ENCODE results near the gene ELF3.
"Not testable (repeated sequence)": the region's sequence is repeated elsewhere in the genome, so short reads cannot be mapped to it uniquely, and the experiment has no call there.

ELF3 gene

GRCh38 chr1:202009326-202010179, 834 bp upstream of the ELF3 start:
- DNase-seq (ENCODE audit: low spot score) = peak; percentile 68

- DNase-seq (ENCODE audit: low spot score) = no peak
These were observed 1.6 kb downstream of the ELF3 start for GRCh38 chr1:202011994-202012393.

- no peak for DNase-seq (ENCODE audit: low spot score)
These were observed 2.4 kb downstream of the ELF3 start for GRCh38 chr1:202012544-202013478.

- no peak for DNase-seq (ENCODE audit: low spot score)
These were observed 3.2 kb downstream of the ELF3 start for GRCh38 chr1:202013603-202014002.

- no peak for DNase-seq (ENCODE audit: low spot score)
These were observed 3.7 kb downstream of the ELF3 start for GRCh38 chr1:202014060-202014459.

- no peak for DNase-seq (ENCODE audit: low spot score)
These were observed 4.7 kb downstream of the ELF3 start for GRCh38 chr1:202014915-202015661.

- no peak for DNase-seq (ENCODE audit: low spot score)
These were observed 5.2 kb downstream of the ELF3 start for GRCh38 chr1:202015662-202015937.

- DNase-seq (ENCODE audit: low spot score) = no peak
These were observed 5.8 kb downstream of the ELF3 start for GRCh38 chr1:202016022-202016810.

GRCh38 chr1:202016811-202017748, 6.7 kb downstream of the ELF3 start:
- DNase-seq (ENCODE audit: low spot score) = no peak

GRCh38 chr1:202017749-202018467, 7.5 kb downstream of the ELF3 start:
- DNase-seq (ENCODE audit: low spot score) = no peak

GRCh38 chr1:202018468-202019234, 8.3 kb downstream of the ELF3 start:
- no peak for DNase-seq (ENCODE audit: low spot score)

GRCh38 chr1:202019235-202019558, 8.8 kb downstream of the ELF3 start:
- DNase-seq (ENCODE audit: low spot score) = not testable (repeated sequence)

- no peak for DNase-seq (ENCODE audit: low spot score)
These were observed 12.6 kb downstream of the ELF3 start for GRCh38 chr1:202023001-202023433.

- no peak for DNase-seq (ENCODE audit: low spot score)
These were observed 18.8 kb downstream of the ELF3 start for GRCh38 chr1:202029171-202029665.

- no peak for DNase-seq (ENCODE audit: low spot score)
These were observed 19.3 kb downstream of the ELF3 start for GRCh38 chr1:202029727-202030126.

GRCh38 chr1:202031796-202032195, 21.4 kb downstream of the ELF3 start:
- no peak for DNase-seq (ENCODE audit: low spot score)

GRCh38 chr1:202034149-202034682, 23.8 kb downstream of the ELF3 start:
- DNase-seq (ENCODE audit: low spot score) = no peak

GRCh38 chr1:202034683-202035462, 24.5 kb downstream of the ELF3 start:
- no peak for DNase-seq (ENCODE audit: low spot score)

Measured in activated CD4-positive, alpha-beta T cell treated with anti-CD3 and anti-CD28 coated beads, Interleukin-2, Interleukin-4, amounts not matched to agents 100 ng/mL and 50 ng/mL, durations not matched to agents 16 hours and 8 hours (primary cell).